Measurements from ENCODE around the gene EFCAB6. TPM values are rescaled to one million over a fixed set of nuclear protein-coding genes. Genes with fewer than 3 reads are reported as not detected.

Gene EFCAB6
- total and polyA plus RNA-seq, 10 of the 15 experiments (the other 5 are each of a cell fraction or from before 2014, with no cell fraction given), result 0.05 to 0.42 (median 0.19) TPM

- TF ChIP-seq MAX (IDR thresholded peaks at IDR 0.05; ENCODE audit: low read depth, low read length), result no peak
- TF ChIP-seq JUND (IDR thresholded peaks at IDR 0.05; ENCODE audit: low read depth, low read length), result no peak
- TF ChIP-seq PAX5 (IDR thresholded peaks at IDR 0.05; ENCODE audit: borderline replicate concordance, low read depth, low read length), result no peak
- TF ChIP-seq JUNB (IDR thresholded peaks at IDR 0.05), result no peak
- no peak for TF ChIP-seq SMC3 (IDR thresholded peaks at IDR 0.05; ENCODE audit: borderline replicate concordance, low read length)
Measured at GRCh38 chr22:43652845-43653244, 159.3 kb downstream of the EFCAB6 start (continued).

- H3K79me2 ChIP-seq (ENCODE audit: control insufficient read depth, insufficient read depth, low read length), result no peaks in the 10 kb centered on the region
- TF ChIP-seq WRNIP1 (IDR thresholded peaks at IDR 0.05; ENCODE audit: borderline replicate concordance, low read depth, low read length) (no peak), CEBPB (IDR thresholded peaks at IDR 0.05; ENCODE audit: borderline replicate concordance in 1 of 2, low read depth in 2 of 2, low read length in 2 of 2) (no peak), NFIC (IDR thresholded peaks at IDR 0.05; ENCODE audit: low read depth, low read length) (no peak), SP1 (IDR thresholded peaks at IDR 0.05; ENCODE audit: low read depth, low read length) (no peak)
Measured at GRCh38 chr22:43643387-43643786, 168.7 kb downstream of the EFCAB6 start.

More at GRCh38 chr22:43643387-43643786, 168.7 kb downstream of the EFCAB6 start:
- H3K9me3 ChIP-seq (replicated peaks; ENCODE audit: control insufficient read depth, insufficient read depth, low read length), result no peaks in the 10 kb centered on the region; the same call in 2 of the 3 replicates
- intact Hi-C loops (cut with micrococcal nuclease; ENCODE audit: unreplicated experiment), result no loop called here
- no peak overlapping the region for H2AFZ ChIP-seq (ENCODE audit: control insufficient read depth, low read depth, low read length)
- ChIA-PET RAD21 (ENCODE audit: unreplicated experiment) (no interaction called here), POLR2A (no interaction called here), SMC1A (ENCODE audit: uncharacterized antibody, unreplicated experiment) (interaction anchor here (0.8 kb wide), 1 partner anchor 18 kb away, joined by 4 read pairs; no protein-coding TSS in a partner anchor), CTCF (no interaction called here)
- H3K27me3 ChIP-seq (replicated peaks in 1 of 2; ENCODE audit: control insufficient read depth in 2 of 2, insufficient read depth in 2 of 2, low read length in 1 of 2), result no peaks in the 10 kb centered on the region; a peak in 1 of 4 replicates
- H3K27ac ChIP-seq (ENCODE audit: control insufficient read depth, insufficient read depth), result no peak overlapping the region
- DNase-seq (ENCODE audit: low read depth, low spot score), result no peak
- H3K36me3 ChIP-seq (ENCODE audit: control insufficient read depth in 2 of 2, insufficient read depth in 2 of 2, low read length in 1 of 2), result no peaks in the 10 kb centered on the region
- ATAC-seq, result no peak
- BruUV-seq (replicated peaks), result no TSS peak
- FAIRE-seq, result no peak
- no peak overlapping the region for H3K4me3 ChIP-seq
- H3K9ac ChIP-seq (ENCODE audit: control insufficient read depth, insufficient read depth, low read length), result no peak overlapping the region
- in situ Hi-C loops (cut with MboI), result no loop called here
- no peak overlapping the region for H3K4me2 ChIP-seq (ENCODE audit: control insufficient read depth, insufficient read depth)
- 26% methylated on average over 6 of the region's 6 CpGs for WGBS (ENCODE audit: insufficient coverage, insufficient replicate concordance, low lambda C conversion rate, missing lambda C conversion rate)
- H3K4me1 ChIP-seq (ENCODE audit: control insufficient read depth, insufficient read depth, low read length), result no peaks in the 10 kb centered on the region
- H4K20me1 ChIP-seq (ENCODE audit: control insufficient read depth, insufficient read depth), result no peaks in the 10 kb centered on the region

Data from GM12878 (cell line).